Endothelial cell (in vitro differentiated cells): Measurements from ENCODE around the gene SP7. TPM values are rescaled to one million over a fixed set of nuclear protein-coding genes. Genes with fewer than 3 reads are reported as not detected.

Experiments used
- DNase-seq: peaks from one replicate; pipeline ENCODE4 v3.0.0; 2021; ENCODE audit warnings: low spot score
- H3K27ac Mint-ChIP-seq: one replicate; pipeline ENCODE4 v1.8.0; 2021; ENCODE audit warnings: mixed read lengths, inconsistent platforms; ENCODE audit not compliant: unreplicated experiment
- H3K27me3 Mint-ChIP-seq: one replicate; pipeline ENCODE4 v1.8.0; 2021; ENCODE audit warnings: mild to moderate bottlenecking, moderate library complexity, mixed read lengths, inconsistent platforms; ENCODE audit not compliant: unreplicated experiment
- H3K36me3 Mint-ChIP-seq: one replicate; pipeline ENCODE4 v1.8.0; 2021; ENCODE audit warnings: mild to moderate bottlenecking, low read depth, mixed read lengths, inconsistent platforms; ENCODE audit not compliant: unreplicated experiment
- H3K4me1 Mint-ChIP-seq: one replicate; pipeline ENCODE4 v1.8.0; 2021; ENCODE audit warnings: mild to moderate bottlenecking, mixed read lengths, inconsistent platforms; ENCODE audit not compliant: unreplicated experiment
- H3K4me3 Mint-ChIP-seq: one replicate; pipeline ENCODE4 v1.8.0; 2021; ENCODE audit warnings: mild to moderate bottlenecking, mixed read lengths, inconsistent platforms; ENCODE audit not compliant: unreplicated experiment
- H3K9me3 Mint-ChIP-seq: one replicate; pipeline ENCODE4 v1.8.0; 2021; ENCODE audit warnings: mixed read lengths, inconsistent platforms; ENCODE audit not compliant: unreplicated experiment
- CTCF ChIP-seq: fragments of 200-600 bp; sonication (generic); IDR thresholded peaks from one replicate; pipeline ENCODE4 v1.5.0; 2021; ENCODE audit warnings: antibody characterized with exemption; ENCODE audit not compliant: unreplicated experiment
- total RNA-seq: library from RNA; stranded (reverse); fragmentation: NEBNext Ultra II Directional; extraction: Animal tissue kit (Norgen Biotek cat#: 25700); gene quantifications from one replicate; pipeline ENCODE4 v1.2.1, GENCODE V29; 2021; ENCODE audit not compliant: unreplicated experiment

The SP7 gene
- total RNA-seq, 1 donor from 2014 or later, result 3.6 TPM

GRCh38 chr12:53324113-53324778 is 11.9 kb downstream of the SP7 start:
- Mint-ChIP-seq H3K36me3 (peaks cover 6% of the 10 kb centered on the region), H3K27ac (peak overlapping the region; percentile 85), H3K4me3 (peak overlapping the region; percentile 87), H3K4me1 (peaks cover 34% of the 10 kb centered on the region), H3K27me3 (peaks cover 12% of the 10 kb centered on the region), H3K9me3 (no peaks in the 10 kb centered on the region)
- DNase-seq, result peak; percentile 38
- TF ChIP-seq CTCF, result no peak

- no peak for DNase-seq
- no peak for TF ChIP-seq CTCF
- Mint-ChIP-seq H3K4me3 (peak overlapping the region; percentile 97), H3K4me1 (peaks cover 22% of the 10 kb centered on the region), H3K27ac (peak overlapping the region; percentile 99), H3K36me3 (peaks cover 4% of the 10 kb centered on the region), H3K27me3 (peaks cover 4% of the 10 kb centered on the region), H3K9me3 (no peaks in the 10 kb centered on the region)
These were observed 15.6 kb downstream of the SP7 start for GRCh38 chr12:53320352-53321195.

GRCh38 chr12:53313996-53314395 is 22.2 kb downstream of the SP7 start:
- H3K4me3 Mint-ChIP-seq, result peak overlapping the region; percentile 79
- peaks cover 31% of the 10 kb centered on the region for H3K36me3 Mint-ChIP-seq
- H3K9me3 Mint-ChIP-seq, result no peaks in the 10 kb centered on the region
- no peaks in the 10 kb centered on the region for H3K4me1 Mint-ChIP-seq
- peaks cover 2% of the 10 kb centered on the region for H3K27me3 Mint-ChIP-seq
- no peak for TF ChIP-seq CTCF
- no peak overlapping the region for H3K27ac Mint-ChIP-seq
- no peak for DNase-seq

- no peak for TF ChIP-seq CTCF
- Mint-ChIP-seq H3K27ac (no peak overlapping the region), H3K9me3 (no peaks in the 10 kb centered on the region), H3K36me3 (peaks cover 43% of the 10 kb centered on the region), H3K27me3 (peaks cover 7% of the 10 kb centered on the region), H3K4me1 (no peaks in the 10 kb centered on the region), H3K4me3 (no peak overlapping the region)
- no peak for DNase-seq
These were observed 27.9 kb downstream of the SP7 start for GRCh38 chr12:53308276-53308675.

GRCh38 chr12:53306826-53307225 is 29.3 kb downstream of the SP7 start:
- H3K4me3 Mint-ChIP-seq, result peak overlapping the region; percentile 85
- H3K4me1 Mint-ChIP-seq, result peaks cover 4% of the 10 kb centered on the region
- peaks cover 50% of the 10 kb centered on the region for H3K36me3 Mint-ChIP-seq
- H3K27me3 Mint-ChIP-seq, result peaks cover 10% of the 10 kb centered on the region
- DNase-seq, result no peak
- H3K27ac Mint-ChIP-seq, result peak overlapping the region; percentile 61
- no peak for TF ChIP-seq CTCF
- no peaks in the 10 kb centered on the region for H3K9me3 Mint-ChIP-seq
